NOMO-1 (cell line): ENCODE data around the gene UBR2.

Source experiments
- DNase-seq, 2 experiments: peaks; one replicate each; lab custom pipeline; 2025; ENCODE audit not compliant: unreplicated experiment in 2 of 2; lab: John Stamatoyannopoulos, UW

Gene UBR2

GRCh38 chr6:42563697-42564505 lies at the start of gene UBR2:
TSS of gene UBR2 (plus strand) at chr6:42564029. CDS start at chr6:42564320, 291 bp downstream.
- DNase-seq, result peak; percentile 99

GRCh38 chr6:42514745-42515144 lies 49.1 kb upstream of the UBR2 start:
- DNase-seq, result peak; percentile 56 to 76

GRCh38 chr6:42519779-42520178 lies 44.0 kb upstream of the UBR2 start:
- no peak for DNase-seq

GRCh38 chr6:42520786-42521607 lies 42.8 kb upstream of the UBR2 start:
- peak; percentile 76 to 96 for DNase-seq

- DNase-seq, result no peak
Observed at GRCh38 chr6:42522036-42522435, 41.8 kb upstream of the UBR2 start.

GRCh38 chr6:42522942-42523814 lies 40.7 kb upstream of the UBR2 start:
- DNase-seq, result no peak

GRCh38 chr6:42525206-42525605 lies 38.6 kb upstream of the UBR2 start:
- no peak for DNase-seq

- DNase-seq, result no peak
Observed at GRCh38 chr6:42526616-42527015, 37.2 kb upstream of the UBR2 start.

- no peak for DNase-seq
Observed at GRCh38 chr6:42527204-42527603, 36.6 kb upstream of the UBR2 start.

- peak; percentile 2 to 61 for DNase-seq
Observed at GRCh38 chr6:42530296-42530695, 33.5 kb upstream of the UBR2 start.

- no peak for DNase-seq
Observed at GRCh38 chr6:42530751-42531150, 33.1 kb upstream of the UBR2 start.

- DNase-seq, result peak; percentile 26 to 64
Observed at GRCh38 chr6:42532038-42532669, 31.7 kb upstream of the UBR2 start.

- peak; percentile 14 to 77 for DNase-seq
Observed at GRCh38 chr6:42533794-42534193, 30.0 kb upstream of the UBR2 start.

GRCh38 chr6:42537536-42537935 lies 26.3 kb upstream of the UBR2 start:
- no peak for DNase-seq

- no peak for DNase-seq
Observed at GRCh38 chr6:42539135-42539534, 24.7 kb upstream of the UBR2 start.

GRCh38 chr6:42545226-42545773 lies 18.5 kb upstream of the UBR2 start:
- peak; percentile 85 to 95 for DNase-seq

GRCh38 chr6:42547407-42548329 lies 16.2 kb upstream of the UBR2 start:
- peak; percentile 75 to 84 for DNase-seq

GRCh38 chr6:42550277-42550676 lies 13.6 kb upstream of the UBR2 start:
- no peak for DNase-seq

GRCh38 chr6:42551217-42551616 lies 12.6 kb upstream of the UBR2 start:
- no peak for DNase-seq
